Measurements from ENCODE around the gene L2HGDH.

GRCh38 chr14:50198499-50198898 is 113.5 kb downstream of the L2HGDH start:
- TF ChIP-seq CTCF (conservative IDR thresholded peaks at IDR 0.05; ENCODE audit: low read depth, low read length) (no peak), EZH2phosphoT487 (IDR thresholded peaks at IDR 0.05; ENCODE audit: borderline replicate concordance, low read length) (no peak), EZH2 (IDR thresholded peaks at IDR 0.05; ENCODE audit: low read length, unreplicated experiment) (no peak)

Data from PC-3 (cell line).